HEK293 (cell line): ENCODE measurements around the gene TMEM187.
A peak's percentile ranks its signal among the peaks of the same experiment; 100 is the strongest.

Experiments
- GLIS1 ChIP-seq: fragments of 450-650 bp; formaldehyde crosslinking; IDR thresholded peaks from 2 replicates; pipeline ENCODE4 v1.5.1; 2016; ENCODE audit warnings: missing biosample characterization, missing genetic modification characterization
- KLF7 ChIP-seq: fragments of 450-650 bp; formaldehyde crosslinking; IDR thresholded peaks from 2 replicates; pipeline ENCODE4 v1.5.1; 2016; ENCODE audit warnings: missing biosample characterization, missing genetic modification characterization, borderline replicate concordance
- SP3 ChIP-seq: fragments of 450-650 bp; formaldehyde crosslinking; IDR thresholded peaks from 2 replicates; pipeline ENCODE4 v1.5.1; 2016; ENCODE audit warnings: missing biosample characterization, missing genetic modification characterization
- TCF7L2 ChIP-seq: IDR thresholded peaks from 2 replicates; pipeline ENCODE4 v1.6.1; 2011; ENCODE audit warnings: low read depth, mild to moderate bottlenecking, inconsistent platforms, low read length, moderate library complexity, borderline replicate concordance
- YY2 ChIP-seq: fragments of 450-650 bp; formaldehyde crosslinking; IDR thresholded peaks from 2 replicates; pipeline ENCODE4 v1.5.1; 2016; ENCODE audit warnings: missing biosample characterization, missing genetic modification characterization
- ZNF175 ChIP-seq: fragments of 450-650 bp; formaldehyde crosslinking; IDR thresholded peaks from 2 replicates; pipeline ENCODE4 v1.5.1; 2016; ENCODE audit warnings: missing biosample characterization, missing genetic modification characterization
- ZNF248 ChIP-seq: fragments of 450-650 bp; formaldehyde crosslinking; IDR thresholded peaks from 2 replicates; pipeline ENCODE4 v1.5.1; 2017; ENCODE audit warnings: missing biosample characterization, missing genetic modification characterization
- ZNF274 ChIP-seq, 2 experiments: fragments of 200-500 bp in 1 of 2; fragments of 450-650 bp in 1 of 2; sonication (Bioruptor generic) in 1 of 2; formaldehyde crosslinking in 1 of 2; IDR thresholded peaks; 2 replicates each; pipeline versions ENCODE4 v1.5.1 to v1.6.1; 2014 to 2016; ENCODE audit warnings: borderline replicate concordance in 1 of 2, inconsistent platforms in 1 of 2, low read length in 1 of 2, missing biosample characterization in 1 of 2, missing genetic modification characterization in 1 of 2
- ZNF324 ChIP-seq: fragments of 450-650 bp; formaldehyde crosslinking; IDR thresholded peaks from 2 replicates; pipeline ENCODE4 v1.5.1; 2016; ENCODE audit warnings: missing biosample characterization, missing genetic modification characterization
- ZNF354C ChIP-seq: fragments of 450-650 bp; formaldehyde crosslinking; IDR thresholded peaks from 2 replicates; pipeline ENCODE4 v1.5.1; 2016; ENCODE audit warnings: missing biosample characterization, missing genetic modification characterization, low read depth, borderline replicate concordance
- ZNF391 ChIP-seq: fragments of 450-650 bp; formaldehyde crosslinking; IDR thresholded peaks from 2 replicates; pipeline ENCODE4 v1.5.1; 2016; ENCODE audit warnings: low read depth, missing biosample characterization, missing genetic modification characterization, borderline replicate concordance
- ZNF433 ChIP-seq: fragments of 450-650 bp; formaldehyde crosslinking; IDR thresholded peaks from 2 replicates; pipeline ENCODE4 v1.5.1; 2016; ENCODE audit warnings: missing biosample characterization, missing genetic modification characterization, low read depth
- ZNF530 ChIP-seq: fragments of 450-650 bp; formaldehyde crosslinking; IDR thresholded peaks from 2 replicates; pipeline ENCODE4 v1.5.1; 2016; ENCODE audit warnings: low read depth, missing biosample characterization, missing genetic modification characterization
- ZNF623 ChIP-seq: fragments of 450-650 bp; formaldehyde crosslinking; IDR thresholded peaks from 2 replicates; pipeline ENCODE4 v1.5.1; 2016; ENCODE audit warnings: missing biosample characterization, missing genetic modification characterization
- ZNF830 ChIP-seq: fragments of 450-650 bp; IDR thresholded peaks from 2 replicates; pipeline ENCODE4 v1.5.0; 2018; ENCODE audit warnings: missing biosample characterization, missing genetic modification characterization, low read depth, mild to moderate bottlenecking, moderate library complexity
- ZNF837 ChIP-seq: fragments of 450-650 bp; formaldehyde crosslinking; IDR thresholded peaks from 2 replicates; pipeline ENCODE4 v1.5.1; 2016; ENCODE audit warnings: missing biosample characterization, missing genetic modification characterization
- ZNF843 ChIP-seq: fragments of 450-650 bp; formaldehyde crosslinking; IDR thresholded peaks from 2 replicates; pipeline ENCODE4 v1.5.1; 2016; ENCODE audit warnings: missing biosample characterization, missing genetic modification characterization
- ZSCAN30 ChIP-seq: fragments of 450-650 bp; IDR thresholded peaks from 2 replicates; pipeline ENCODE4 v1.5.1; 2018; ENCODE audit warnings: missing biosample characterization, mild to moderate bottlenecking, missing genetic modification characterization, moderate library complexity
- ZXDB ChIP-seq: fragments of 450-650 bp; formaldehyde crosslinking; IDR thresholded peaks from 2 replicates; pipeline ENCODE4 v1.5.1; 2016; ENCODE audit warnings: missing biosample characterization, missing genetic modification characterization
- TF ChIP-seq, protein P1 (sequence below): fragments of 450-650 bp; formaldehyde crosslinking; IDR thresholded peaks from 2 replicates; pipeline ENCODE4 v1.5.1; 2016; ENCODE audit warnings: missing biosample characterization, missing genetic modification characterization
- TF ChIP-seq, protein P2 (sequence below): fragments of 450-650 bp; formaldehyde crosslinking; IDR thresholded peaks from 2 replicates; pipeline ENCODE4 v1.5.1; 2016; ENCODE audit warnings: missing biosample characterization, missing genetic modification characterization
- TF ChIP-seq, protein P3 (sequence below): fragments of 450-650 bp; formaldehyde crosslinking; IDR thresholded peaks from 2 replicates; pipeline ENCODE4 v1.5.1; 2016; ENCODE audit warnings: missing biosample characterization, missing genetic modification characterization
- TF ChIP-seq, protein P4 (sequence below): fragments of 450-650 bp; formaldehyde crosslinking; IDR thresholded peaks from 2 replicates; pipeline ENCODE4 v1.5.1; 2016; ENCODE audit warnings: missing biosample characterization, missing genetic modification characterization
- TF ChIP-seq, protein P5 (sequence below): fragments of 450-650 bp; formaldehyde crosslinking; IDR thresholded peaks from 2 replicates; pipeline ENCODE4 v1.5.1; 2016; ENCODE audit warnings: missing biosample characterization, missing genetic modification characterization
- TF ChIP-seq, protein P6 (sequence below): fragments of 450-650 bp; formaldehyde crosslinking; IDR thresholded peaks from 2 replicates; pipeline ENCODE4 v1.5.1; 2016; ENCODE audit warnings: missing biosample characterization, missing genetic modification characterization

The TMEM187 gene

DNA sequence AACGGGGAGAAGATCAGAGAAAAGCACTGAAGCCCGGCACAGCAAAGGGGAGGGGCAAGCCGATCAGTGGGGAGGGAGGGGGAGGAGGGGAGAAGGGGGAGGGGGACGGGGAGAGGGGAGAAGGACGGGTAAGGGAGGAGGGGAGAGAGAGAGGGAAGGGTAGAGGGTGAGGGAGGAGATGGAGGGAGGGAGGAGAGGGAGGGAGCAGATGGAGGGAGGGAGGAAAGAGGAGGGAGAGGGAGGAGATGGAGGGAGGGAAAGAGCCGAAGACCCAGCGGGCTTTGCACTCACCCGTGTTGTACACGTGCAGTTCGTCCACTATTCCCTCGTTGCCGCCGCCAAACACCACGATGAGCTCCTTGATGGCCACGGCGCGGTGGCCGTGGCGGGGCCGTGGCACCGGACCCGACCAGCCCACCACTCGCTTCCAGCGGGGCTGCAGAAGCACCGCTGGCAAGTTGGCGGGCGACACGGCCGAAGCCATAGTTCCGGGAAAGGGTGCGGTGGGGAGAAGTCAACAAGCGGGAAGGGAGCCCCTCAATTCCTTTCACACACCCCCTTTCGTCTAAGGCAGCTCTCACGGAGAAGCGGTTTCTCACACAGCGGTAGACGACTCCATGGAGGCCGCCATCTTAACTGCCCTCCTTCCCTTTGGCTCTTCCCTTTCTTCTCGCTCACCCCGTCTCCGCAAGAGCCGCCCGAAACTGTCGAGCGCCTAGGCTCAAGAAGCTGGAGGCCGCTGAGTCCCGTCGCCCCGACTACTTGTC lies 2.0 kb upstream of the TMEM187 start (continued):
- TF ChIP-seq, protein P1, sequence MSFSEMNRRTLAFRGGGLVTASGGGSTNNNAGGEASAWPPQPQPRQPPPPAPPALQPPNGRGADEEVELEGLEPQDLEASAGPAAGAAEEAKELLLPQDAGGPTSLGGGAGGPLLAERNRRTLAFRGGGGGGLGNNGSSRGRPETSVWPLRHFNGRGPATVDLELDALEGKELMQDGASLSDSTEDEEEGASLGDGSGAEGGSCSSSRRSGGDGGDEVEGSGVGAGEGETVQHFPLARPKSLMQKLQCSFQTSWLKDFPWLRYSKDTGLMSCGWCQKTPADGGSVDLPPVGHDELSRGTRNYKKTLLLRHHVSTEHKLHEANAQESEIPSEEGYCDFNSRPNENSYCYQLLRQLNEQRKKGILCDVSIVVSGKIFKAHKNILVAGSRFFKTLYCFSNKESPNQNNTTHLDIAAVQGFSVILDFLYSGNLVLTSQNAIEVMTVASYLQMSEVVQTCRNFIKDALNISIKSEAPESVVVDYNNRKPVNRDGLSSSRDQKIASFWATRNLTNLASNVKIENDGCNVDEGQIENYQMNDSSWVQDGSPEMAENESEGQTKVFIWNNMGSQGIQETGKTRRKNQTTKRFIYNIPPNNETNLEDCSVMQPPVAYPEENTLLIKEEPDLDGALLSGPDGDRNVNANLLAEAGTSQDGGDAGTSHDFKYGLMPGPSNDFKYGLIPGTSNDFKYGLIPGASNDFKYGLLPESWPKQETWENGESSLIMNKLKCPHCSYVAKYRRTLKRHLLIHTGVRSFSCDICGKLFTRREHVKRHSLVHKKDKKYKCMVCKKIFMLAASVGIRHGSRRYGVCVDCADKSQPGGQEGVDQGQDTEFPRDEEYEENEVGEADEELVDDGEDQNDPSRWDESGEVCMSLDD (tag by site-specific recombination), result no peak
- TF ChIP-seq ZNF623 (no peak), GLIS1 (tag by site-specific recombination) (no peak), ZNF843 (tag by site-specific recombination) (0 out of 2 replicates have a peak, but pooled peaks have one; percentile 36), ZNF248 (tag by site-specific recombination) (no peak), ZXDB (peak; percentile 55), ZNF830 (no peak), ZSCAN30 (tag by site-specific recombination) (peak; percentile 5; the same call in 1 of the 2 replicates), ZNF433 (tag by site-specific recombination) (no peak), TCF7L2 (peak; percentile 85; the same call in 1 of the 2 replicates), YY2 (tag by site-specific recombination) (peak; percentile 99), ZNF837 (tag by site-specific recombination) (no peak), ZNF354C (tag by site-specific recombination) (no peak), ZNF530 (tag by site-specific recombination) (no peak), SP3 (tag by site-specific recombination) (peak; percentile 96), ZNF274 (IDR thresholded peaks at IDR 0.05; ENCODE audit: low read length) (no peak), ZNF274 (tag by site-specific recombination; IDR thresholded peaks at IDR 0.05; ENCODE audit: borderline replicate concordance) (no peak), KLF7 (tag by site-specific recombination) (no peak), ZNF391 (tag by site-specific recombination) (no peak; the same call in 1 of the 2 replicates), ZNF324 (tag by site-specific recombination) (no peak; the same call in 1 of the 2 replicates), ZNF175 (tag by site-specific recombination) (no peak)
- TF ChIP-seq, protein P2, sequence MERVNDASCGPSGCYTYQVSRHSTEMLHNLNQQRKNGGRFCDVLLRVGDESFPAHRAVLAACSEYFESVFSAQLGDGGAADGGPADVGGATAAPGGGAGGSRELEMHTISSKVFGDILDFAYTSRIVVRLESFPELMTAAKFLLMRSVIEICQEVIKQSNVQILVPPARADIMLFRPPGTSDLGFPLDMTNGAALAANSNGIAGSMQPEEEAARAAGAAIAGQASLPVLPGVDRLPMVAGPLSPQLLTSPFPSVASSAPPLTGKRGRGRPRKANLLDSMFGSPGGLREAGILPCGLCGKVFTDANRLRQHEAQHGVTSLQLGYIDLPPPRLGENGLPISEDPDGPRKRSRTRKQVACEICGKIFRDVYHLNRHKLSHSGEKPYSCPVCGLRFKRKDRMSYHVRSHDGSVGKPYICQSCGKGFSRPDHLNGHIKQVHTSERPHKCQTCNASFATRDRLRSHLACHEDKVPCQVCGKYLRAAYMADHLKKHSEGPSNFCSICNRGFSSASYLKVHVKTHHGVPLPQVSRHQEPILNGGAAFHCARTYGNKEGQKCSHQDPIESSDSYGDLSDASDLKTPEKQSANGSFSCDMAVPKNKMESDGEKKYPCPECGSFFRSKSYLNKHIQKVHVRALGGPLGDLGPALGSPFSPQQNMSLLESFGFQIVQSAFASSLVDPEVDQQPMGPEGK (tag by site-specific recombination), result peak; percentile 79
- TF ChIP-seq, protein P3, sequence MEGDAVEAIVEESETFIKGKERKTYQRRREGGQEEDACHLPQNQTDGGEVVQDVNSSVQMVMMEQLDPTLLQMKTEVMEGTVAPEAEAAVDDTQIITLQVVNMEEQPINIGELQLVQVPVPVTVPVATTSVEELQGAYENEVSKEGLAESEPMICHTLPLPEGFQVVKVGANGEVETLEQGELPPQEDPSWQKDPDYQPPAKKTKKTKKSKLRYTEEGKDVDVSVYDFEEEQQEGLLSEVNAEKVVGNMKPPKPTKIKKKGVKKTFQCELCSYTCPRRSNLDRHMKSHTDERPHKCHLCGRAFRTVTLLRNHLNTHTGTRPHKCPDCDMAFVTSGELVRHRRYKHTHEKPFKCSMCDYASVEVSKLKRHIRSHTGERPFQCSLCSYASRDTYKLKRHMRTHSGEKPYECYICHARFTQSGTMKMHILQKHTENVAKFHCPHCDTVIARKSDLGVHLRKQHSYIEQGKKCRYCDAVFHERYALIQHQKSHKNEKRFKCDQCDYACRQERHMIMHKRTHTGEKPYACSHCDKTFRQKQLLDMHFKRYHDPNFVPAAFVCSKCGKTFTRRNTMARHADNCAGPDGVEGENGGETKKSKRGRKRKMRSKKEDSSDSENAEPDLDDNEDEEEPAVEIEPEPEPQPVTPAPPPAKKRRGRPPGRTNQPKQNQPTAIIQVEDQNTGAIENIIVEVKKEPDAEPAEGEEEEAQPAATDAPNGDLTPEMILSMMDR (tag by site-specific recombination), result 0 out of 2 replicates have a peak, but pooled peaks have one; percentile 13
- TF ChIP-seq, protein P4, sequence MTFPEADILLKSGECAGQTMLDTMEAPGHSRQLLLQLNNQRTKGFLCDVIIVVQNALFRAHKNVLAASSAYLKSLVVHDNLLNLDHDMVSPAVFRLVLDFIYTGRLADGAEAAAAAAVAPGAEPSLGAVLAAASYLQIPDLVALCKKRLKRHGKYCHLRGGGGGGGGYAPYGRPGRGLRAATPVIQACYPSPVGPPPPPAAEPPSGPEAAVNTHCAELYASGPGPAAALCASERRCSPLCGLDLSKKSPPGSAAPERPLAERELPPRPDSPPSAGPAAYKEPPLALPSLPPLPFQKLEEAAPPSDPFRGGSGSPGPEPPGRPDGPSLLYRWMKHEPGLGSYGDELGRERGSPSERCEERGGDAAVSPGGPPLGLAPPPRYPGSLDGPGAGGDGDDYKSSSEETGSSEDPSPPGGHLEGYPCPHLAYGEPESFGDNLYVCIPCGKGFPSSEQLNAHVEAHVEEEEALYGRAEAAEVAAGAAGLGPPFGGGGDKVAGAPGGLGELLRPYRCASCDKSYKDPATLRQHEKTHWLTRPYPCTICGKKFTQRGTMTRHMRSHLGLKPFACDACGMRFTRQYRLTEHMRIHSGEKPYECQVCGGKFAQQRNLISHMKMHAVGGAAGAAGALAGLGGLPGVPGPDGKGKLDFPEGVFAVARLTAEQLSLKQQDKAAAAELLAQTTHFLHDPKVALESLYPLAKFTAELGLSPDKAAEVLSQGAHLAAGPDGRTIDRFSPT (tag by site-specific recombination), result no peak
- TF ChIP-seq, protein P5, sequence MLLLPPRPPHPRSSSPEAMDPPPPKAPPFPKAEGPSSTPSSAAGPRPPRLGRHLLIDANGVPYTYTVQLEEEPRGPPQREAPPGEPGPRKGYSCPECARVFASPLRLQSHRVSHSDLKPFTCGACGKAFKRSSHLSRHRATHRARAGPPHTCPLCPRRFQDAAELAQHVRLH (tag by site-specific recombination), result peak; percentile 28; the same call in 1 of the 2 replicates
- TF ChIP-seq, protein P6, sequence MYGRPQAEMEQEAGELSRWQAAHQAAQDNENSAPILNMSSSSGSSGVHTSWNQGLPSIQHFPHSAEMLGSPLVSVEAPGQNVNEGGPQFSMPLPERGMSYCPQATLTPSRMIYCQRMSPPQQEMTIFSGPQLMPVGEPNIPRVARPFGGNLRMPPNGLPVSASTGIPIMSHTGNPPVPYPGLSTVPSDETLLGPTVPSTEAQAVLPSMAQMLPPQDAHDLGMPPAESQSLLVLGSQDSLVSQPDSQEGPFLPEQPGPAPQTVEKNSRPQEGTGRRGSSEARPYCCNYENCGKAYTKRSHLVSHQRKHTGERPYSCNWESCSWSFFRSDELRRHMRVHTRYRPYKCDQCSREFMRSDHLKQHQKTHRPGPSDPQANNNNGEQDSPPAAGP (tag by site-specific recombination), result peak; percentile 94
